ENCODE data around the gene DNAH5. TPM values are rescaled to one million over a fixed set of nuclear protein-coding genes. Genes with fewer than 3 reads are reported as not detected.

DNAH5 gene
- total RNA-seq, 4 donors from 2014 or later: 1.3 to 3.4 (median 2.7) TPM

DNA sequence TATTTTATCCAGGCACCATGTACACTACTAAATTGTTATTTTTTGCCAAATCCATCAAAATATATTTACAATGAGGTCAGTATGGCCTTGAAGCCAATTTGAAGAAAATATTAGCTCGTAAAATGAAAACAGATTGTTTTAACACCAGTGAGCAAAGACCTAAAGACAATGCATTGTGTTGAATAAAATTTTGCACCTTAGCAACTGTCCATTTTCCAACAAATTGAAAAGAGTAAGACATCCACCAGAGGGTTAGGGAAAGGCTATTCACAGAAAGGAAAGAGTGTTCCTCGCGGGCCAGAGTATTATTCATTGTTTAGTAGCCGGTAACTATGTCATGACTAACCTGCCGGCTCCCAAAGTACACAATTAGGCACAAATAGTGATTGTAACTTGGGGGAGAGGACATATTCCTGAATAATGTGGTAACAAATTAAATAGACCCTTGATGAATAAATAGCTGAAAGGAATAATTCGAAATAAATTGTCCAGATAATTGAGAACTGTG lies 213.3 kb downstream of the DNAH5 start:
- Histone ChIP-seq H3K27ac (no peak overlapping the region), H3K36me3 (no peaks in the 10 kb centered on the region), H3K27me3 (no peaks in the 10 kb centered on the region), H3K9me3 (no peaks in the 10 kb centered on the region), H3K4me3 (replicated peaks in 1 of 3) (no peak overlapping the region), H3K4me1 (no peaks in the 10 kb centered on the region)
- TF ChIP-seq POLR2A (IDR thresholded peaks at IDR 0.05): no peak
- TF ChIP-seq, protein P1, sequence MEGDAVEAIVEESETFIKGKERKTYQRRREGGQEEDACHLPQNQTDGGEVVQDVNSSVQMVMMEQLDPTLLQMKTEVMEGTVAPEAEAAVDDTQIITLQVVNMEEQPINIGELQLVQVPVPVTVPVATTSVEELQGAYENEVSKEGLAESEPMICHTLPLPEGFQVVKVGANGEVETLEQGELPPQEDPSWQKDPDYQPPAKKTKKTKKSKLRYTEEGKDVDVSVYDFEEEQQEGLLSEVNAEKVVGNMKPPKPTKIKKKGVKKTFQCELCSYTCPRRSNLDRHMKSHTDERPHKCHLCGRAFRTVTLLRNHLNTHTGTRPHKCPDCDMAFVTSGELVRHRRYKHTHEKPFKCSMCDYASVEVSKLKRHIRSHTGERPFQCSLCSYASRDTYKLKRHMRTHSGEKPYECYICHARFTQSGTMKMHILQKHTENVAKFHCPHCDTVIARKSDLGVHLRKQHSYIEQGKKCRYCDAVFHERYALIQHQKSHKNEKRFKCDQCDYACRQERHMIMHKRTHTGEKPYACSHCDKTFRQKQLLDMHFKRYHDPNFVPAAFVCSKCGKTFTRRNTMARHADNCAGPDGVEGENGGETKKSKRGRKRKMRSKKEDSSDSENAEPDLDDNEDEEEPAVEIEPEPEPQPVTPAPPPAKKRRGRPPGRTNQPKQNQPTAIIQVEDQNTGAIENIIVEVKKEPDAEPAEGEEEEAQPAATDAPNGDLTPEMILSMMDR (IDR thresholded peaks at IDR 0.05): no peak
- intact Hi-C loops (cut with DNase I): no loop called here
- 82 to 85% methylated on average over 6 of the region's 6 CpGs for WGBS, 2 donors
- DNase-seq: no peak

DNA sequence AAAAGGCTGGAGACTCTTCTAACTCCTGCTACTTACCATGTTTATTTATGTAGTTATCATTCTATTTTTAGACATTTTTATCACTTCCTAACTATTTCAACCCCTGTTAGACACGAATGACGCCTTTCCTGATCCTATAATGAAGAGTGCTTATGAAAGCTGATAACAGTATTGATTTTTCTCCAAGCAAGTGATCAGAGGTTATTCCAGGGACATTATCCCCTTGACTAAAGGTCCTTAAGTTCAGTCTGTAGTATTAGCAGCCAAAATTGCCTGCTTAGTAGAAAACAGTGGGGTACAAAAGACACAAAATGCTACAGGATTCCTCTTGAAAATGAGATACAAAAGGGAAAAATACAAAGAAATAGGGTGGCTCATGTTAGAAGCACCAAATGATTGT lies 235.6 kb downstream of the DNAH5 start:
- no peak overlapping the region for H3K4me3 ChIP-seq (replicated peaks in 1 of 3)
- intact Hi-C loops (cut with DNase I): no loop called here
- no peaks in the 10 kb centered on the region for H3K4me1 ChIP-seq
- DNase-seq: no peak
- H3K9me3 ChIP-seq: no peaks in the 10 kb centered on the region
- 37 to 44% methylated on average over 2 of the region's 2 CpGs for WGBS, 2 donors
- H3K27ac ChIP-seq: no peak overlapping the region
- H3K36me3 ChIP-seq: no peaks in the 10 kb centered on the region
- TF ChIP-seq POLR2A (IDR thresholded peaks at IDR 0.05): no peak
- TF ChIP-seq, protein P1 (IDR thresholded peaks at IDR 0.05): no peak
- no peaks in the 10 kb centered on the region for H3K27me3 ChIP-seq

GRCh38 chr5:13708432-13708831 lies 236.1 kb downstream of the DNAH5 start:
- 61 to 69% methylated on average over 2 of the region's 2 CpGs for WGBS, 2 donors
- no peaks in the 10 kb centered on the region for H3K9me3 ChIP-seq
- H3K27ac ChIP-seq: no peak overlapping the region
- H3K36me3 ChIP-seq: no peaks in the 10 kb centered on the region
- DNase-seq: no peak
- TF ChIP-seq POLR2A (IDR thresholded peaks at IDR 0.05): no peak
- TF ChIP-seq, protein P1 (IDR thresholded peaks at IDR 0.05): no peak
- intact Hi-C loops (cut with DNase I): no loop called here
- H3K4me3 ChIP-seq (replicated peaks in 1 of 3): no peak overlapping the region
- no peaks in the 10 kb centered on the region for H3K27me3 ChIP-seq
- no peaks in the 10 kb centered on the region for H3K4me1 ChIP-seq

DNA sequence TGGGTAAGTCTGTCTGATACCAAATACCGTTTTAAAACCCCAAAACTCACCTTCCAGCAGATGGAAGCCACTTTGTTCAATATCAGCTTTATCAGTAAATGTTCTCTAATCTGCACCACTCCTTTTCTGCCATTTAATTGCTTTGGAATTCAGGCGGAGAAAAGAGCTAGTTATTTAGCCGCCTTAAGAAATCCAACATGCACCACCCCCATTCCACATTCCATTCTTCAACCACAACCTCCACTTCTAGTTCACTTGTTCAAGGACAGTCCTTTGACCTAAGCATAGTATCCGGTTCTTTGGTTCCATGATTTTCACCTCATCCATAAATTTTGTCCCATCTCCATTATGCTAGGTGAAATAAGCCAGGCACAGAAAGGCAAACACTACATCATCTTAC lies 240.1 kb downstream of the DNAH5 start:
- DNase-seq: no peak
- intact Hi-C loops (cut with DNase I): no loop called here
- Histone ChIP-seq H3K27ac (no peak overlapping the region), H3K9me3 (no peaks in the 10 kb centered on the region), H3K36me3 (no peaks in the 10 kb centered on the region), H3K4me1 (no peaks in the 10 kb centered on the region), H3K4me3 (replicated peaks in 1 of 3) (no peak overlapping the region), H3K27me3 (no peaks in the 10 kb centered on the region)
- TF ChIP-seq, protein P1 (IDR thresholded peaks at IDR 0.05): no peak
- no peak for TF ChIP-seq POLR2A (IDR thresholded peaks at IDR 0.05)
- 56 to 58% methylated on average over 4 of the region's 4 CpGs for WGBS, 2 donors

DNA sequence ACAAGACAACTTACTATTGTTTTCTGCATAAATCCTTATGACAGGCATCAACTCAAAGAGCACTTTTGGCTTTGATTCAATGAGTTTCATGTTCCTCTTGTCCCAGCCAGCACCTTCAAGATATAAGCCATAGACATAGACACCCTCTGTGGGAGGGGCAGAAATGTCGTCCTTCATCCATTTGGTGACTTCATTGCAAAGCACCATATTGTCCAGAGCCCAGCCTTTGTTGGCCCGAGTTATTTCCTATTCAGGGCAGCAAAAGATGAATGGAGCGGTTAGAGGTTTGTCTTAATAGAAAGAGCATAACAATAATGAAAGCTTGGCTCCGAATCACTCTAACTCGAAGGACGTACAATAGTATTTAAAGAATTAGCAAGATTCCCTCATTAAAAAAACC lies 243.9 kb downstream of the DNAH5 start:
- 92 to 95% methylated on average over 6 of the region's 6 CpGs for WGBS, 2 donors
- H3K27me3 ChIP-seq: no peaks in the 10 kb centered on the region
- H3K27ac ChIP-seq: no peak overlapping the region
- H3K4me3 ChIP-seq (replicated peaks in 1 of 3): no peak overlapping the region
- intact Hi-C loops (cut with DNase I): no loop called here
- no peaks in the 10 kb centered on the region for H3K4me1 ChIP-seq
- no peak for DNase-seq
- no peaks in the 10 kb centered on the region for H3K9me3 ChIP-seq
- no peaks in the 10 kb centered on the region for H3K36me3 ChIP-seq
- TF ChIP-seq, protein P1 (IDR thresholded peaks at IDR 0.05): no peak
- TF ChIP-seq POLR2A (IDR thresholded peaks at IDR 0.05): no peak
